Right cardiac atrium (tissue), 5 donors: ENCODE measurements around the gene POLR3H. TPM values are rescaled to one million over a fixed set of nuclear protein-coding genes. Genes with fewer than 3 reads are reported as not detected.
"Not testable (repeated sequence)": the region's sequence is repeated elsewhere in the genome, so short reads cannot be mapped to it uniquely, and the experiment has no call there.

Experiments
- ATAC-seq, 2 donors: fragments of 200-7000 bp; cut with Tn5 transposase; one replicate each; pipeline versions ENCODE4 v1.8.0 to v1.9.1; 2020; ENCODE audit warnings: moderate library complexity in 2 of 2, mild to moderate bottlenecking in 1 of 2
- DNase-seq, 3 donors: peaks; one replicate each; pipeline ENCODE4 v3.0.0-alpha.2; 2020
- H3K27ac ChIP-seq: one replicate; pipeline ENCODE4 v1.5.1; 2013; ENCODE audit warnings: mild to moderate bottlenecking, low read length, control low read depth, moderate library complexity
- H3K27me3 ChIP-seq: one replicate; pipeline ENCODE4 v1.6.1; 2013; ENCODE audit not compliant: control insufficient read depth, insufficient read depth
- H3K4me1 ChIP-seq: one replicate; pipeline ENCODE4 v1.6.1; 2013; ENCODE audit warnings: low read length; ENCODE audit not compliant: control insufficient read depth, insufficient read depth
- H3K4me3 ChIP-seq: one replicate; pipeline ENCODE4 v1.5.1; 2013; ENCODE audit warnings: low read length, control low read depth
- H3K9me3 ChIP-seq: one replicate; pipeline ENCODE4 v1.6.1; 2013; ENCODE audit warnings: low read length; ENCODE audit not compliant: control insufficient read depth
- WGBS: extraction: QIAGEN DNeasy Blood & Tissue Kit; methylation state at CpG from one replicate; pipeline ENCODE4 v1.1.7; 2013; 5-methylcytosine and 5-hydroxymethylcytosine counted together
- intact Hi-C, 4 donors: fragments of 100-400 bp; cut with DNase I; formaldehyde crosslinking; loops; one replicate each; pipeline versions ENCODE4 v1.11.0 to v1.14.0; 2022 to 2023
- long read RNA-seq, 4 donors: library from polyadenylated mRNA; unstranded; transcript quantifications; one replicate each; pipeline ENCODE4 v2.0.0, GENCODE V29; 2020 to 2021
- polyA plus RNA-seq: library from polyadenylated mRNA; stranded (reverse); fragments of 200-250 nt; gene quantifications from one replicate; pipeline ENCODE4 v1.2.3, GENCODE V29; 2013
- total RNA-seq, 4 donors: library from RNA; stranded (reverse); fragmentation: NEBNext Ultra II Directional; extraction: Animal tissue kit (Norgen Biotek cat#: 25700); gene quantifications; one replicate each; pipeline ENCODE4 v1.2.1, GENCODE V29; 2021
- donor health status: healthy with polysubstance abuse.
- donor health status: DM: no; HTN: yes; CAD: no.
- donor health status: DM: no; HTN: no; CAD: no.
- donor health status: DM: no; HTN: yes; CAD: no; lungs with severe emphysema.
- donor health status: DM: yes; HTN: yes; CAD: no.

POLR3H gene, protein sequence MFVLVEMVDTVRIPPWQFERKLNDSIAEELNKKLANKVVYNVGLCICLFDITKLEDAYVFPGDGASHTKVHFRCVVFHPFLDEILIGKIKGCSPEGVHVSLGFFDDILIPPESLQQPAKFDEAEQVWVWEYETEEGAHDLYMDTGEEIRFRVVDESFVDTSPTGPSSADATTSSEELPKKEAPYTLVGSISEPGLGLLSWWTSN
- total RNA-seq (10 to 100 TPM; 21.0 to 26.7 (median 25.3) TPM), polyA plus RNA-seq (24.6 TPM)
- long read RNA-seq, donor 1, full-length matches to known transcripts = 70 of 97 reads
- long read RNA-seq, donor 1, partial matches to known transcripts = 4 of 97 reads
- long read RNA-seq, donor 1, other reads (novel, unspliced or antisense) = 23 of 97 reads
- long read RNA-seq, donor 2, full-length matches to known transcripts = 40 of 54 reads
- long read RNA-seq, donor 2, partial matches to known transcripts = 2 of 54 reads
- long read RNA-seq, donor 2, other reads (novel, unspliced or antisense) = 12 of 54 reads
- long read RNA-seq, donor 3, full-length matches to known transcripts = 112 of 129 reads
- long read RNA-seq, donor 3, partial matches to known transcripts = 1 of 129 reads
- long read RNA-seq, donor 3, other reads (novel, unspliced or antisense) = 16 of 129 reads
- long read RNA-seq, donor 4, full-length matches to known transcripts = 19 of 26 reads
- long read RNA-seq, donor 4, partial matches to known transcripts = 4 of 26 reads
- long read RNA-seq, donor 4, other reads (novel, unspliced or antisense) = 3 of 26 reads

DNA sequence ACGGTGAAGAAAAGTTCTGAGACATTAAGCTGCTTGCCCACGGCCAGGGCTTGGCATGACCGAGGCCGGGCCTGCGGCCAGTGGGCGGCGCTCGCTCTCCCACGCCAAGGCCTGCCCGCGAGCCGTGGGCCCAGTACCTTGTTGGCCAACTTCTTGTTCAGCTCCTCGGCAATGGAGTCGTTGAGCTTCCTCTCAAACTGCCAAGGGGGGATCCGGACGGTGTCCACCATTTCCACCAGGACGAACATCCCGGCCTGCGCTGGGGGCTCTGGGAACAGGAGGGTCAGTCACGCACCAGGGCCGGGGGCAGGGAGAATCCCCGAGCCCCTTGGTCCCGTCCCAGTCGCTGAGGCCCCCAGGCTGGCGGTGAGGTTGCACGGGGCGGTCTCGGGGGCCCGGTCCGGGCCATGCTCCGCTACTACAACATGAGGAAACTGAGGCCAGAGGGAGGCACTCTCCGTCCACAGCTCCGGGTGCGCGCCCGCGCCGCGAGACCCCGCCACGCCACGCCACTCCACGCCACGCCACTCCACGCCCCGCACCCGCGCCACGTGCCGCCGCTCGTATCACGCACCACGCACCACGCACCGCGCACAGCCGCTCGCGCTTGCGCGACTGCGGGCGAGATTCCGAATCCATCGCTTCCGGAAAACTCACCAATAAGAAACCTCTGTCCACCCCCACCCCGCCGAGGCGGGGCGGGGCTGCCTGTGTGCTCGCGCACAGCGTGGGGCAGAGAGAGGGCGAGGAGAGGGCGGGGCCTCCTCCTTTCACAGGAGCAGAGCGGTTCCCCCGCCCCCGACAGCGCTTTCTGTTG lies at the start of gene POLR3H:
POLR3H (minus strand) TSS at position 617 of the 817 bp plus-strand sequence; CDS start at position 248, 369 bp downstream.
- peaks cover 2% of the 10 kb centered on the region for H3K4me1 ChIP-seq
- peak within 1 kb of the TSS; percentile 47 for H3K4me3 ChIP-seq
- H3K27ac ChIP-seq = peak within 1 kb of the TSS; percentile 71
- under 1% methylated on average over 80 of the region's 80 CpGs for WGBS
- H3K27me3 ChIP-seq = no peaks in the 10 kb centered on the region
- no peaks in the 10 kb centered on the region for H3K9me3 ChIP-seq
- peak; percentile 99 for ATAC-seq
- peak; percentile 100 for DNase-seq
- intact Hi-C loops = no loop called here

DNA sequence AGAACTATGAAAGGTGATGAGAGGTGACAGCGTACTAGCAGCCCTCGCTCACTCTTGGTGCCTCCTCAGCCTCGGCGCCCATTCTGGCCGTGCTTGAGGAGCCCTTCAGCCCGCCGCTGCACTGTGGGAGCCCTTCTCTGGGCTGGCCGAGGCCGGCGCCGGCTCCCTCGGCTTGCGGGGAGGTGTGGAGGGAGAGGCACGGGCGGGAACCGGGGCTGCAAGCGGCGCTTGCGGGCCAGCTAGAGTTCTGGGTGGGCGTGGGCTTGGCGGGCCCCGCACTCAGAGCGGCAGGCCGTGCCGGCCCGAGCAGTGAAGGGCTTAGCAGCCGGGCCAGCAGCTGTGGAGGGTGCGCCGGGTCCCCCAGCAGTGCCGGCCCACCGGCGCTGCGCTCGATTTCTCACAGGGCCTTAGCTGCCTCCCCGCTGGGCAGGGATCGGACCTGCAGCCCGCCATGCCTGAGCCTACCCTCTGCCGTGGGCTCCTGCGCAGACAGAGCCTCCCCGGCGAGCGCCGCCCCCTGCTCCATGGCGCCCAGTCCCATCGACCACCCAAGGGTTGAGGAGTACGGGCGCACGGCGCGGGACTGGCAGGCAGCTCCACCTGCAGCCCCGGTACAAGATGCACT lies 49.2 kb upstream of the POLR3H start:
- H3K27ac ChIP-seq, intact Hi-C loops, H3K27me3 ChIP-seq, H3K4me1 ChIP-seq, ATAC-seq, H3K9me3 ChIP-seq, H3K4me3 ChIP-seq: not testable (repeated sequence)
- WGBS = 96% methylated on average over 51 of the region's 51 CpGs
- DNase-seq = peak in 1 of 3 donors; percentile 61

DNA sequence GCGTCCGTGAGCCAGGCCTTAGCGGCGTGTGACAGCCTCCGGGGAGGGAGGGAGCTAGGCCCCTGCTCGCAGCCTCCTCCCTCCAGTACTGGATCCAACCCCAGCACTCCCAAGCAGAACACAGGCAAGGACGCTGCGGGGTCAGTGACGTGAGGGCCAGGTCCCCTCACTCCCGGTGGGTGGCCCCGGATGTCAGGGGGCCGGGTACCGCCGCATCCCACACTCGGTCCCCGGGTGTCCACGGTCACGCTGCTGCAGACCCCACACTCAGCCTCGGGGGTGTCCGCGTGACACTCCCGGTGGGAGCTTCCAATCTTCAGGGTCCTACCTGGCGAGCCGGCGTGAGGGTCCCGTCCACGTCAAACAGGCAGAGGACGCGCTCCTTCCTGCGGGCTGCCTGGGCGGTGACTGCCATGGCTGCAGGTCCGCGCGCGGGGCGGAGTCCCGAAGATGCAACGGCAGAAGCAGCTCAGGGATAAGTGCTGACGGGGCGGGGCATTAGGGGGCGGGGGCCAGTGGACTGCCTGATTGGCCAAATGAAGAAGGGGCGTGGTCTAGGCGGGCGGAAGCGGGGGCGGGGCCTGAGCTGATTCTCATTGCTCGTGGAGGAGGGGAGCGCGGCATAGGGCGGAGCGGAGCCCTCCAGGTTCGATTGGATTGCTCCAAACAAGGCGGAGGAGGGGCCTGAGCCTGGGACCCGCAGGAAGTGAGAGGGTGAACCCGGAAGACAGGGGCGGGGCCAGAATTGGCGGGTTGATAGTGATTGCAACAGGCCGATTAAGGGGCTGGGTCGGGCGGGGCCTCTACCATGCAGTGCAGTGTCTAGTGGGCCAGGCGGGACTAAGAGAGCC lies 45.3 kb upstream of the POLR3H start, which contains the start of gene PMM1:
PMM1 (minus strand) TSS at position 450 of the 851 bp plus-strand sequence; CDS start at position 415, 35 bp downstream.
- no peaks in the 10 kb centered on the region for H3K9me3 ChIP-seq
- H3K4me1 ChIP-seq = no peaks in the 10 kb centered on the region
- WGBS = under 1% methylated on average over 61 of the region's 61 CpGs
- peak within 1 kb of the TSS; percentile 25 for H3K27ac ChIP-seq
- intact Hi-C loops = no loop called here
- ATAC-seq (peak; percentile 99 to 100), DNase-seq (peak; percentile 100)
- H3K27me3 ChIP-seq = no peaks in the 10 kb centered on the region
- H3K4me3 ChIP-seq = peak within 1 kb of the TSS; percentile 49

DNA sequence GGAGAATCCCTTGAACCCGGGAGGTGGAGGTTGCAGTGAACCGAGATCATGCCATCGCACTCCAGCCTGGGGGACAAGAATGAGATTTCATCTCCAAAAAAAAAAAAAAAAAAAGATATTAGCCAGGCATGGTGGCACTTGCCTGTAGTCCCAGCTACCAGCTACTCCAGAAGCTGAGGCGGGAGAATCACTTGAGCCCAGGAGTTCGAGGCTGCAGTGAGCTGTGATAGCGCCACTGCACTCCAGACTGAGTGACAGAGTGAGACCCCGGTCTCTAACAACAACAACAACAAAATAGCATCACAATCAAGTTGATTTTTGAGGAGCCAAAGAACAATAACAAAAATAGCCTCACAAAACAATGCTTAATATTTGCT lies 43.1 kb upstream of the POLR3H start:
- 97% methylated on average over 7 of the region's 7 CpGs for WGBS
- intact Hi-C loops = no loop called here
- DNase-seq = no peak

DNA sequence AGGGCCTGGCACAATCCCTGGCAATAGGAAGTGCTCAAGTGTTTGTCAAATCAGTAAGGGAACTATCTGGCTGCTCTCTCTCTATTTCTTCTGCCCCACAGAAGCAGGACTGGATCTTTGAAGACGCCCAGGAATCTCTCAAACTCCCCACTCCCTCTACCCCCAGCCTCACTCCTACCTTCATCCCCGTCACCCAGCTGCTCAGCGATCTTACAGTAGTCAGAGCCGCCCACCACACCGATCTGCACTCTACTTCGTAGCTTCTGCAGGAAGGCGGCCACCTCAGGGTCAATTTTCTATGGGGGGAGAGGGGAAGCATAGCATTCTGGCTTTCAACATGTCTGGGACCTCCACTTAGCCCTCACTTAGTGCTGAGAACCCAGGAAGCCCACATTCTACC lies 41.6 kb upstream of the POLR3H start:
- Histone ChIP-seq H3K4me1 (no peaks in the 10 kb centered on the region), H3K9me3 (no peaks in the 10 kb centered on the region), H3K27ac (no peak overlapping the region), H3K4me3 (no peak overlapping the region), H3K27me3 (no peaks in the 10 kb centered on the region)
- DNase-seq (no peak), ATAC-seq (no peak)
- WGBS = 95% methylated on average over 7 of the region's 7 CpGs
- intact Hi-C loops = no loop called here

More for the DNA sequence above, 43.1 kb upstream of the POLR3H start:
- no peaks in the 10 kb centered on the region for H3K4me1 ChIP-seq
- no peaks in the 10 kb centered on the region for H3K27me3 ChIP-seq
- no peaks in the 10 kb centered on the region for H3K9me3 ChIP-seq
- no peak overlapping the region for H3K4me3 ChIP-seq
- ATAC-seq = no peak
- no peak overlapping the region for H3K27ac ChIP-seq

DNA sequence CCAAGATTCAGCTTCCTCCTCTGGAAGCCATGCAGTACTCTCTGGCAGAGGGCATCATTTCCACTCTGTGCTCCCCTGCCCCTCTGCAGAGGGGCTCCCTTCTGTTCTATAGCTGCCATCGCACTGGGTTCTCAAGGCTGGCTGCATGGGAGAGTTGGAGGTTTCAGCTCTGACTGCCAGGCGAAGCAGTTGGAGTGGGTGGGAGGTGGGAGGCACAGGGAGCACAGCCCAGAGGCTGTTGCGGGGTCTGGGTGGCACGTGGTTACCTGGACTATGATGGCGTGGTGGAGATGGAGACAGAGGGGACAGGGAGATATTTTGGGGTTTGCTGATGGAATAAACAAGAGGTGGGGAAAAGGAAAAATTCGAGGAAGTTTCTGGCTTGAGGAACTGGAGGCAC lies 40.6 kb upstream of the POLR3H start:
- Histone ChIP-seq H3K4me3 (no peak overlapping the region), H3K27ac (no peak overlapping the region), H3K4me1 (no peaks in the 10 kb centered on the region), H3K9me3 (no peaks in the 10 kb centered on the region), H3K27me3 (no peaks in the 10 kb centered on the region)
- 94% methylated on average over 6 of the region's 6 CpGs for WGBS
- ATAC-seq (no peak), DNase-seq (peak in 1 of 3 donors; percentile 8)
- intact Hi-C loops = no loop called here

DNA sequence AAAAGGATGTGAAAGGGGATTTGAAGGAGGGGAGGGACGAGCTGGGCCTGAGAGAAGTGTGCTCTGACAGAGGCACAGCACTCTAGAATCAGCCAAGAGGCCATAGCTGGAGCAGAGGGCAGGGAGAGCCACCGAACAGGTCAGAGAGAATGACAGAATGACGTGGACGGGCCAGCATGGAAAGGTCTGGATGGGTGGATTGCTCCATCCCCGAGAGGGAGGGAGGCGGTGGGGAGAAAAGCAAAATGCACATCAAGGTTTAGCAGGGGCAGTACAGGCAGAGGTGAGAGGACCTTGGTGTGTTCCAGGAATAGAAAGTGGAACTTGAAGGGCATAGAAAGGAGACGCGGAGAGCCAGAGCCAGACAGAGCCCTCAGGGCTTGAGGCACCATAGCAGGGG lies 38.4 kb upstream of the POLR3H start:
- Histone ChIP-seq H3K27ac (no peak overlapping the region), H3K4me3 (no peak overlapping the region), H3K27me3 (no peaks in the 10 kb centered on the region), H3K9me3 (no peaks in the 10 kb centered on the region), H3K4me1 (peaks cover 2% of the 10 kb centered on the region)
- WGBS = 58% methylated on average over 8 of the region's 8 CpGs
- DNase-seq (peak in 1 of 3 donors; percentile 38), ATAC-seq (no peak)
- intact Hi-C loops = no loop called here

DNA sequence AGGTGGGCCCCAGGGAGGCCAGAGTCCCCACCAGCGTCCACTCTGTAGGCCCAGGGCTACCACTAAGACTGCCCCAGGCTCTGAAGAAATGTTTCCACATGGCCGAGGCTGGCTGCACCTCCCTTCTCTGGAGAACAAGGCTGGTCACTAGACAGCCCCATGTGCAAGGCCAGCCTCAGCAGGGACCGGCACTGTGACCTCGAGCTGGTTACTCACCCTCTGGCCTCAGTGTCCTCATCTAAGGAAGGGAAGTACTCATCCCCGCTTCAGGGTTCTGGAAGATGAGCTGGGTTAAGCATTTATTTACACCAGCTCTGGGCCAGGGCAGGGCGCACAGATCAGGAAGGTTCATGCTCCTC lies 35.7 kb upstream of the POLR3H start:
- DNase-seq = no peak
- H3K9me3 ChIP-seq = no peaks in the 10 kb centered on the region
- no peak overlapping the region for H3K27ac ChIP-seq
- ATAC-seq = no peak
- no peak overlapping the region for H3K4me3 ChIP-seq
- 83% methylated on average over 6 of the region's 6 CpGs for WGBS
- no peaks in the 10 kb centered on the region for H3K27me3 ChIP-seq
- intact Hi-C loops = no loop called here
- H3K4me1 ChIP-seq = peaks cover 2% of the 10 kb centered on the region

DNA sequence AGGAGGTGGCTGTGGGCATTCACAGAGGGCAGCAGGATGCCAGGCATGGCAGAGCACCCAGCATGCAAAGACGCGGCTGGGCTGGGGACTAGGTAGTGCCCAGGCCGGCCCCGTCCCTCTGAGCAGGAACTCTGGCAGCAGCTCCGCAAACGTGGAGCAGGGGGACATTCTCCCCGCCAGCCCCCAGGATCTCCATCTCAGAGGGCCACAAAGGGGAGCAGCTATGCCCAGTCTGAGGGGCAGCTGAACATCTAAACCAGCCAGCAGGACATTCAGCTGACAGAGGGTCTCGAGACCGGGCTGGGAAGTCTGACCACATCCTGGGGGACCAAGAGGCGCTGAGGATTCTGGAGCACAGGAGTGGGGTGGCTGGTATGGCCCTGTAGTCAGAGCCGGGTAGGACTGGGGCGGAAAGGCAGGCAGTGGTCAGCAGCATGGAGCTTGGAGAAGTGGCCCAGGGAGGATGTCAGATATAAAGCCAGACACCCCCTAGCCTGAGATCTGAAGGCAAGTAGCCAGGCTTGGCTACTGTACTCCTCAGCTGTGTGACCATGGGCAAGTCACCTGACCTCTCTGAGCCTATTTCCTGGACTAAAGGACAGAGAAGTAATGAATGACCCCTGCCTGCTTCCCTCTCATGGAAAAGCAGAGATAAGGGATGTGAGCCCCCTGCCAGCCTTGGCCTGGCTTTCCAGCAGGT lies 35.2 kb upstream of the POLR3H start:
- DNase-seq = peak in 1 of 3 donors; percentile 45
- WGBS = 90% methylated on average over 12 of the region's 12 CpGs
- H3K27me3 ChIP-seq = no peaks in the 10 kb centered on the region
- ATAC-seq = no peak
- H3K4me1 ChIP-seq = peaks cover 5% of the 10 kb centered on the region
- no peaks in the 10 kb centered on the region for H3K9me3 ChIP-seq
- no peak overlapping the region for H3K27ac ChIP-seq
- H3K4me3 ChIP-seq = no peak overlapping the region
- intact Hi-C loops = no loop called here
